ENCODE measurements around the gene ADGRV1. TPM values are rescaled to one million over a fixed set of nuclear protein-coding genes. Genes with fewer than 3 reads are reported as not detected.

Gene ADGRV1
- total and polyA plus RNA-seq, 8 donors, result 12.5 to 36.4 (median 16.9) TPM

GRCh38 chr5:90628492-90628891 is 69.9 kb downstream of the ADGRV1 start:
- Histone ChIP-seq H3K27me3 (no peaks in the 10 kb centered on the region), H3K9me3 (no peaks in the 10 kb centered on the region), H3K27ac (no peak overlapping the region), H3K36me3 (no peaks in the 10 kb centered on the region), H3K4me1 (no peaks in the 10 kb centered on the region), H3K4me3 (no peak overlapping the region)
- DNase-seq (no peak), ATAC-seq (no peak)
- no peak for TF ChIP-seq CTCF (IDR thresholded peaks at IDR 0.05)
- intact Hi-C loops (cut with DNase I), result no loop called here

- no peaks in the 10 kb centered on the region for H3K4me1 ChIP-seq
- H3K9me3 ChIP-seq, result no peaks in the 10 kb centered on the region
- no peak for DNase-seq
- intact Hi-C loops (cut with DNase I), result no loop called here
- no peaks in the 10 kb centered on the region for H3K36me3 ChIP-seq
- no peak overlapping the region for H3K4me3 ChIP-seq
- no peak for ATAC-seq
- no peaks in the 10 kb centered on the region for H3K27me3 ChIP-seq
- H3K27ac ChIP-seq, result no peak overlapping the region
- no peak for TF ChIP-seq CTCF (IDR thresholded peaks at IDR 0.05)
Observed at GRCh38 chr5:90632791-90633190, 74.2 kb downstream of the ADGRV1 start.

GRCh38 chr5:90636948-90637347 is 78.4 kb downstream of the ADGRV1 start:
- Histone ChIP-seq H3K4me1 (no peaks in the 10 kb centered on the region), H3K27me3 (no peaks in the 10 kb centered on the region), H3K9me3 (no peaks in the 10 kb centered on the region), H3K27ac (no peak overlapping the region), H3K4me3 (no peak overlapping the region), H3K36me3 (no peaks in the 10 kb centered on the region)
- no peak for ATAC-seq
- no peak for DNase-seq
- TF ChIP-seq CTCF (IDR thresholded peaks at IDR 0.05), result no peak
- intact Hi-C loops (cut with DNase I), result no loop called here

- H3K27ac ChIP-seq, result no peak overlapping the region
- H3K4me1 ChIP-seq, result no peaks in the 10 kb centered on the region
- H3K9me3 ChIP-seq, result no peaks in the 10 kb centered on the region
- no peaks in the 10 kb centered on the region for H3K27me3 ChIP-seq
- DNase-seq (no peak), ATAC-seq (no peak)
- no peak for TF ChIP-seq CTCF (IDR thresholded peaks at IDR 0.05)
- intact Hi-C loops (cut with DNase I), result no loop called here
- no peak overlapping the region for H3K4me3 ChIP-seq
- H3K36me3 ChIP-seq, result no peaks in the 10 kb centered on the region
Observed at GRCh38 chr5:90637731-90638130, 79.1 kb downstream of the ADGRV1 start.

GRCh38 chr5:90638878-90639277 is 80.3 kb downstream of the ADGRV1 start:
- no peaks in the 10 kb centered on the region for H3K4me1 ChIP-seq
- intact Hi-C loops (cut with DNase I), result no loop called here
- H3K4me3 ChIP-seq, result no peak overlapping the region
- no peak for TF ChIP-seq CTCF (IDR thresholded peaks at IDR 0.05)
- no peak for DNase-seq
- no peak for ATAC-seq
- no peaks in the 10 kb centered on the region for H3K27me3 ChIP-seq
- no peaks in the 10 kb centered on the region for H3K9me3 ChIP-seq
- no peak overlapping the region for H3K27ac ChIP-seq
- H3K36me3 ChIP-seq, result no peaks in the 10 kb centered on the region
